ENCODE results near the gene CHL1. TPM values are rescaled to one million over a fixed set of nuclear protein-coding genes. Genes with fewer than 3 reads are reported as not detected.

CHL1 gene
- total RNA-seq, 2 experiments from 2014 or later = not detected

DNA sequence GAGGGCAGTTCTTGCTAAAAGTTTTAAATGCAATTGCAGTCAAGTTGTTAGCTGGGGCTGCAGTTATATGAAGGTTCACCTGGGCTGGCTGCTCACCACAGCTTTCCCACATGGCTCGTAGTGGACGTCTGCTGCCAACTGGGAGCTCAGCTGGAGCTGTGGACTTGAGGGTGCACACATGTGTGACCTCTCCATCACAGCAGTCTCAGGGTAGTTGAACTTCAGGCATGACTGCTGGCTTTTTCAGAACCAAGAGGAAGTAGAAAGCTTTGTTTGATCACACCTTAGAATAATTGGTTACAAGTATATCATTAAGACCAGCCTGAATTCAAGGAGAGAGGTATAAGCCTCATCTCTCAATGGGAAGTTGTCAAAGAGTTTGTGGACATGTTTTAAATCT, 74.1 kb downstream of the CHL1 start:
- POLR2A ChIA-PET = no interaction called here
- Mint-ChIP-seq H3K27ac (no peak overlapping the region), H3K27me3 (ENCODE audit: low read depth) (no peaks in the 10 kb centered on the region), H3K4me3 (no peak overlapping the region), H3K9me3 (ENCODE audit: insufficient read depth) (no peaks in the 10 kb centered on the region), H3K4me1 (ENCODE audit: low read depth) (no peaks in the 10 kb centered on the region), H3K36me3 (ENCODE audit: low read depth) (no peaks in the 10 kb centered on the region)
- DNase-seq (no peak), ATAC-seq (no peak)
- CTCF ChIA-PET = no interaction called here

DNA sequence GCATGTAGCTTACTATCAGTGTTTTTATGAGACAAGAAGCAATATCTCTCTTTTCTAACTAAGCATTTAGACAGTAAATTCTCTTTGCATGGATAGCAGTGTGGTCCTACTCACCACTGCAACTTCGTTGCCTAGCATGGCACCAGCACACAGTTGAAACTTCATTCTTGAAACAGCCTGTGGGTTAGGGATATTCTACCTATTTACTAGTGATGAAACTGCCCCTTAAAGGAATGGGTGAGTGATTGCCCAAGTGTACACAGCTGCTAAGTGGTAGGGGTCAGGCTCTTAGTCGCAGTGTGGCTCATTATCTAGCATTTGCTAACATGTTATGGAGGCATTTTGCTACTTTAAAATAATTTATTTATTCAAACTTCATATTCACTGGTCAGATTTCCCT, 78.4 kb downstream of the CHL1 start:
- Mint-ChIP-seq H3K9me3 (ENCODE audit: insufficient read depth) (no peaks in the 10 kb centered on the region), H3K4me1 (ENCODE audit: low read depth) (no peaks in the 10 kb centered on the region), H3K27me3 (ENCODE audit: low read depth) (no peaks in the 10 kb centered on the region), H3K4me3 (no peak overlapping the region), H3K36me3 (ENCODE audit: low read depth) (no peaks in the 10 kb centered on the region), H3K27ac (no peak overlapping the region)
- ATAC-seq = no peak
- no peak for DNase-seq
- POLR2A ChIA-PET = no interaction called here
- CTCF ChIA-PET = no interaction called here

DNA sequence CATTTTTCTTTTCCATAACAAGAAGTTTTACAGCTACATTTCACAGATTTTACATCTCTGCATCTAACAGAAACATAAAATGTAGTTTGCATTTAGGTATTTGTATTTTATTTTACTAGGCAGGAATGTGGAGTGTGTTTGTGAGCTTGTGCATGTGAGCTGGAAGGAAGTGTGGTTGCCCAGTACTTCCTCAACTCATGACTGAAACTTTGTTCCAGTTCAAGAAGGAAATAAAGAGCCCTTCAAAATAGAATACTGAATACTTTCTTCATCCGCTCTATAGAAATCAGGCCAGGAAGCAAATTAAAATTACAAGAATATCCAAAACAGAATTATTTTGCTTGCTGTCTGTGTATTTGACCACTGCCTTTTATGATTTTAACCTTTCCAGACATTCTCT, 81.3 kb downstream of the CHL1 start:
- DNase-seq = no peak
- Mint-ChIP-seq H3K36me3 (ENCODE audit: low read depth) (no peaks in the 10 kb centered on the region), H3K9me3 (ENCODE audit: insufficient read depth) (no peaks in the 10 kb centered on the region), H3K4me1 (ENCODE audit: low read depth) (no peaks in the 10 kb centered on the region), H3K27me3 (ENCODE audit: low read depth) (no peaks in the 10 kb centered on the region), H3K4me3 (no peak overlapping the region), H3K27ac (no peak overlapping the region)
- POLR2A ChIA-PET = no interaction called here
- CTCF ChIA-PET = no interaction called here
- ATAC-seq = no peak

DNA sequence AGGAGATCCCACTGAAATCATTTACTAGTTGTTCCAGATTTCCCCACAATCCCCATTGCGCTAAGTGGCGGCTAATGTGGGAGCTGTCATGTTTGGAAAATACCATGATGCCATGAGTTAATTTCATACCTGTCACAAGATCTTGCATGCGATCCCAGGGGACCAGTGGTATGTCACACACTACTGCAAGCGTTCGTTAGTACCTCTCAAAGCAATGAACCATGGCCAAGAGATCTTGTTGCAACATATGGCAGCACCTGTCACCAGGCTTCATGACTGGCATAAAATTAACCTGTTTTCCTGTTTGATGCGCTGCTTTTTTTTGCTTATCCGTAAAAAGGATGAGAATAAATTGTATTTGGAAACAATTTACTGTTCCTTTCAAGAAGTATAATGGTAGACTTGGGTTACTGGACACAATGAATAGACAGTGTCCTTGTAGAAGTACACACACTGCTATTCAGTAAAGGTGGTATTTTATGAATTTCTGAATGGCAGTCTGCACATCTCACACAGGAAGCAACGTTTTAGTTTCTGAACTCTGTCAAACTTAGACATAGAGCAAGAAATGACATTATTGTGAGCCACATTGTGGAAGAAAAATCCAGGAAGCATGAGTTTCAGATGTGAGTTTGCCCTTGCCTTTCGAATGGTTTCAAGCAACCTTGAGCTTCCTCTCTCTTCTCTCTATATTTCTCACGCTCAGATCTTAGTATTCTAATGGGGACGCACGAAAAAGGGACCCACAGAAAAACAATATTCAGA, 81.9 kb downstream of the CHL1 start:
- CTCF ChIA-PET = no interaction called here
- Mint-ChIP-seq H3K9me3 (ENCODE audit: insufficient read depth) (no peaks in the 10 kb centered on the region), H3K4me3 (no peak overlapping the region), H3K27ac (no peak overlapping the region), H3K36me3 (ENCODE audit: low read depth) (no peaks in the 10 kb centered on the region), H3K27me3 (ENCODE audit: low read depth) (no peaks in the 10 kb centered on the region), H3K4me1 (ENCODE audit: low read depth) (no peaks in the 10 kb centered on the region)
- no peak for DNase-seq
- POLR2A ChIA-PET = no interaction called here
- no peak for ATAC-seq

DNA sequence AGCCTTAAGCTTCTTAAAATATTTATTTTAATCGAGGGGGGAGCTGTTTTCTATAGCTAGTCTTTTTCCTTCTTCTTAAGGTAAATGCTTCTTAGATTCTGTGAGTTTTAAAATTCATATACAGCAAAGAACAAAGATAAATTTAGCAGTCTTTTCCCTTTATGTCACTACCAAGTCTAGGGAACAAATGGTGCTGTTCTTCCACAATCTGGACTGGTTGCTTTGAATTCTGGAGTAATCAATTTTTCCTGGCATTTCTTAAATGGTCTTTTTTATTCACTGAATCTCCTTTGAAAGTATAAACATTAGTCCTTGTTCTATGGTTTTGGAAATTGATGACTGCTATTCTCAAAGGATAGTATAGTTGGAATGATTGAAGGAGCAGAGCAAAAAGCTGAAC, 82.8 kb downstream of the CHL1 start:
- ATAC-seq (no peak), DNase-seq (no peak)
- no peaks in the 10 kb centered on the region for H3K4me1 Mint-ChIP-seq (ENCODE audit: low read depth)
- no peaks in the 10 kb centered on the region for H3K36me3 Mint-ChIP-seq (ENCODE audit: low read depth)
- H3K4me3 Mint-ChIP-seq = no peak overlapping the region
- POLR2A ChIA-PET = no interaction called here
- CTCF ChIA-PET = no interaction called here
- H3K27ac Mint-ChIP-seq = no peak overlapping the region
- H3K9me3 Mint-ChIP-seq (ENCODE audit: insufficient read depth) = no peaks in the 10 kb centered on the region
- H3K27me3 Mint-ChIP-seq (ENCODE audit: low read depth) = no peaks in the 10 kb centered on the region

DNA sequence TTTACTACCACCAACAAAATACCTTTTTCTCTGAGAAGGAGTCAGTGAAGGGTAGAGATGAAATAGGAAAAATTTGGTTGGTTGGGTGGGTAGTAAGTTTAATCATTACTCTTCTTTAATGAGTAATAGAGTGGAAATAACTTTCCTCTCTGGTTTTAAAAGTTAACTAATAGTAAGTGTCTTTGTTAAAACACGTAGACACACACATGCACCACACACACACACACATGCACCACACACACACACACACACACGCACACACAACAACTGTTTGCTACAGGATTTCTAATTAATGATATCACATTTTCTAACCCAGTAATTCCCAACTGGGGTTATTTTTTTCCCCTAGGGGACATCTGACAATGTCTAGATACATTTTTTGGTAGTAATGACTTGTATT, 84.1 kb downstream of the CHL1 start:
- CTCF ChIA-PET = no interaction called here
- H3K27me3 Mint-ChIP-seq (ENCODE audit: low read depth) = no peaks in the 10 kb centered on the region
- H3K9me3 Mint-ChIP-seq (ENCODE audit: insufficient read depth) = no peaks in the 10 kb centered on the region
- no peak overlapping the region for H3K4me3 Mint-ChIP-seq
- no peak overlapping the region for H3K27ac Mint-ChIP-seq
- no peaks in the 10 kb centered on the region for H3K36me3 Mint-ChIP-seq (ENCODE audit: low read depth)
- H3K4me1 Mint-ChIP-seq (ENCODE audit: low read depth) = no peaks in the 10 kb centered on the region
- DNase-seq (no peak), ATAC-seq (no peak)
- POLR2A ChIA-PET = no interaction called here

DNA sequence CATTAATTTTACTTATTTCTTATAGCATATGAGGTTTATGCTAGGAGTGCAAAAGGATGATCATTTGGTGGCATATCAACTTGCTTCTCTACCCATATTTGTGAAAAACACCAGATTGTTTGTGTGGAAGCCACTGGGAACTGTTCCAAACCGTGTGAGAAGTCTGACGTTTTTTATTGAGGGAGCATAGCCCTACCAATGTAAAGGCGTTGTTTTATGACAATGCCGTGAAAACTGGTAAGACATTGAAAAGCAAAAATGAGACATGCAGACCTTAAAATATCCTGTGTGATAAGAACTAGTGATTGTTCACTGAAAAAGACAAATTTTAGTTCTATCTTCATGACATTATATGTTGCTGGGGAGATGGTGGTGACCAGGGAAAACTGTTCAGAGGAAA, 87.8 kb downstream of the CHL1 start:
- no peak for DNase-seq
- Mint-ChIP-seq H3K9me3 (ENCODE audit: insufficient read depth) (no peaks in the 10 kb centered on the region), H3K27me3 (ENCODE audit: low read depth) (no peaks in the 10 kb centered on the region), H3K4me3 (no peak overlapping the region), H3K36me3 (ENCODE audit: low read depth) (no peaks in the 10 kb centered on the region), H3K27ac (no peak overlapping the region), H3K4me1 (ENCODE audit: low read depth) (no peaks in the 10 kb centered on the region)
- ATAC-seq = no peak
- CTCF ChIA-PET = no interaction called here
- POLR2A ChIA-PET = no interaction called here

DNA sequence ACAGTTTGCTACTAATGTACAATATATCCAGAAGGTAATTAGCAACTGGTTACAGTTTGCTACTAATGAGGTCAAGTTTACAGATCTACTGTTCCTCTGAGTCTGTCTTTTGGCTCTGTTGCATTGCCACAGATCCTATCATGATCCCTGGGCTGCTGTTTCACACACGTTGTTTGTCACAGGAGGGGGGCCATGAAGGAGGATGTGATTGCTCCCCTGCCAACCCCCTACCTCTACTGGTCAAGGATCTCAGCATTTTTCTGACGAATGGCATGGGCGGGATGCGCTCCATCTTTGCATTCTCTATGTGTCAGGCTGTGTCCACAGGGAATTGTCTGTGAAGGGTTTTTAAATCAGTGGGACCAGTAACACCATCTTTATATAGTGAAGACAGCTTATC, 91.9 kb downstream of the CHL1 start:
- Mint-ChIP-seq H3K27me3 (ENCODE audit: low read depth) (no peaks in the 10 kb centered on the region), H3K36me3 (ENCODE audit: low read depth) (no peaks in the 10 kb centered on the region), H3K27ac (no peak overlapping the region), H3K9me3 (ENCODE audit: insufficient read depth) (no peaks in the 10 kb centered on the region), H3K4me3 (no peak overlapping the region), H3K4me1 (ENCODE audit: low read depth) (no peaks in the 10 kb centered on the region)
- ATAC-seq (no peak), DNase-seq (no peak)
- CTCF ChIA-PET = no interaction called here
- POLR2A ChIA-PET = no interaction called here

DNA sequence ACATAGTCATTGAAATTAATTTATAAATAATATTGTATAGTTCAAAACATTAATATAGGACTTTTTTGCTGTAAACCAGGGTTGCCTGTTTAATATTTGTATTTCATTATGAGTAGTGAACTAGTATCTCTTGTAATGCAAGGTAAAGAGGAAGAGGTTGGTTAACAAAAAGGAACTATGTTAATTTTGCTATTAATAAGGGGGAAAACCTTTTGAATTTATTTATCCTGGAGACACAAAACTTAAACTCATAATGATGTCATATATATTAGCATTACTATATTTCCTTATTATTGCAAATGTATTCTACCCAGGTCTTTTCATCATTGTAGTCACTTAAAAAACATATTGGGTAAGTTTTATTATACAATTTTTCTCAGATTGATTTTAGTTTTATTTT, 94.5 kb downstream of the CHL1 start:
- H3K4me3 Mint-ChIP-seq = no peak overlapping the region
- no peaks in the 10 kb centered on the region for H3K36me3 Mint-ChIP-seq (ENCODE audit: low read depth)
- H3K27me3 Mint-ChIP-seq (ENCODE audit: low read depth) = no peaks in the 10 kb centered on the region
- ChIA-PET POLR2A (no interaction called here), CTCF (no interaction called here)
- H3K9me3 Mint-ChIP-seq (ENCODE audit: insufficient read depth) = no peaks in the 10 kb centered on the region
- no peaks in the 10 kb centered on the region for H3K4me1 Mint-ChIP-seq (ENCODE audit: low read depth)
- H3K27ac Mint-ChIP-seq = no peak overlapping the region
- ATAC-seq (no peak), DNase-seq (no peak)

DNA sequence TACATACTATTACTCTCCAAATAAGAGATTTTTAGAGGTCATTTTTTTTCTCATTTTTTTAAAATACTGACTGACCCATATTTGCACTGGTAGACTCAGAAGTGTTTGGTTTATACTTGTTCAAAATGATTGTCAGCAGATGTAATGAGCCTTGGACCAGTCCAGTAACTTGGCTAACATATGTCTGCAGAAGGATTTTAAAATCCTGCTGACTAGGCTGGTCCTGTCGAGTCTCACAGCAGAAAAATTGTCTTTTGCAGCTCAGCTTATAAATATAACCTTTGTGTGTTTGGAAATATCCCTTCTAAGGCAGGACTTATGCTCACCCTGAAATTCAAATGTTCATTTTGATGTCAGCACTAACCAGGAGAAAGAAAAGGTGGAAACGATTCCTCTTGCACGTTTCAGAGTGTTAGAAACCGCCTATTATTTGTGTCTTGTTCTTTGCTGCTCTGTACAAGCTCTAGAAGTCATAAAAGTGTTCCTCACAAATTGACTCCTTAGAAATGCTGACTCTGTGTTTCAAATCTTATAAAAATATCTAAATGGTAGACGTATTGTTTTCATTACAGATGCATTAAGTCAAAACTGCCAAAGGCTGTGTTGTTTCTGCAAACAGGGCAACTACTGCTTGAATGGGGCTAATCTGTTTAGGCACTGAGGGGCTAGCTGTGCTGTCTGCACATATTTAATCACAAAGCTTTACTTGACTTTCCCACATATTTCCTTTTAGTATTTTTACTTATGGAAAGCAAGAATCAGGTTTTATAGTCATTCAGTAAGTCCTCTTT, 95.3 kb downstream of the CHL1 start:
- ChIA-PET CTCF (no interaction called here), POLR2A (no interaction called here)
- DNase-seq (no peak), ATAC-seq (no peak)
- peaks cover 6% of the 10 kb centered on the region for H3K9me3 Mint-ChIP-seq (ENCODE audit: insufficient read depth)
- H3K4me1 Mint-ChIP-seq (ENCODE audit: low read depth) = no peaks in the 10 kb centered on the region
- no peaks in the 10 kb centered on the region for H3K27me3 Mint-ChIP-seq (ENCODE audit: low read depth)
- no peak overlapping the region for H3K27ac Mint-ChIP-seq
- H3K4me3 Mint-ChIP-seq = no peak overlapping the region
- H3K36me3 Mint-ChIP-seq (ENCODE audit: low read depth) = no peaks in the 10 kb centered on the region

DNA sequence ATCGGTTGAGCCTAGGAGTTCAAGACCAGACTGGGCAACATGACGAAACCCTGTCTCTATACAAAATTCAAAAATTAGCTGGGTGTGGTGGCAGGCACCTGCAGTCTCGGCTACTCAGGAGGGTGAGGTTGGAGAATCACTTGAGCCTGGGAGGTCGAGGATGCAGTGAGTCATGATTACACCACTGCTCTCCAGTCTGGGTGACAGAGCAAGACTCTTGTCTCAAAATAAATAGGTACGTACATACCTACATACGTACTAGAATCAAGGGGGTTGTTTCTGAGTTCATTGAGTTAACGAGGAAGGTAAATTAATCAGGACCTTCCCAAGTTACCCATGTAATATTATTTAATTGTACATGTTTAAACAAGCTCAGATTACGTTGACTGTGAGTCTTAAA, 97.5 kb downstream of the CHL1 start:
- no peaks in the 10 kb centered on the region for H3K36me3 Mint-ChIP-seq (ENCODE audit: low read depth)

DNA sequence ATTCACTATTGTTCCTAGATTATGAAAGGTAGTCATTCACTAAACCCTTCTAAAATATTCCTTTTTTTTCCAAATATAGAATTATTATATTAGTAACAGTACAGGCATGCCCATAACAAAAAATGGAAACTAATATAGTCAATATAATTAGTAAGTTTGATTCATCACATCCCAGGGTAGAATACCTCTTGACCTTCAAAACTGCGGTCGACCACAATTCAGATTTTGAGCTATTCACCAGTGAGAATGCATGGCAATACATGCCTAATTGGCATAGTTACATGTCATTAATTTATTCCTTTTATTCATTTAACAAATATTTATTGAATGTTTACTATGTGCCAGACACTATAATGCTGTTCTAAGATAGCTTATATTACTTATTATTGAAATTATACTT, 98.0 kb downstream of the CHL1 start:
- Mint-ChIP-seq H3K4me1 (ENCODE audit: low read depth) (no peaks in the 10 kb centered on the region), H3K27me3 (ENCODE audit: low read depth) (no peaks in the 10 kb centered on the region), H3K36me3 (ENCODE audit: low read depth) (no peaks in the 10 kb centered on the region), H3K4me3 (no peak overlapping the region), H3K9me3 (ENCODE audit: insufficient read depth) (peaks cover 6% of the 10 kb centered on the region), H3K27ac (no peak overlapping the region)
- DNase-seq = no peak
- ChIA-PET CTCF (no interaction called here), POLR2A (no interaction called here)
- ATAC-seq = no peak

More for the DNA sequence above, 97.5 kb downstream of the CHL1 start:
- no peaks in the 10 kb centered on the region for H3K27me3 Mint-ChIP-seq (ENCODE audit: low read depth)
- ChIA-PET POLR2A (no interaction called here), CTCF (no interaction called here)
- ATAC-seq (no peak), DNase-seq (no peak)
- H3K27ac Mint-ChIP-seq = no peak overlapping the region
- H3K9me3 Mint-ChIP-seq (ENCODE audit: insufficient read depth) = peaks cover 6% of the 10 kb centered on the region
- H3K4me3 Mint-ChIP-seq = no peak overlapping the region
- no peaks in the 10 kb centered on the region for H3K4me1 Mint-ChIP-seq (ENCODE audit: low read depth)

DNA sequence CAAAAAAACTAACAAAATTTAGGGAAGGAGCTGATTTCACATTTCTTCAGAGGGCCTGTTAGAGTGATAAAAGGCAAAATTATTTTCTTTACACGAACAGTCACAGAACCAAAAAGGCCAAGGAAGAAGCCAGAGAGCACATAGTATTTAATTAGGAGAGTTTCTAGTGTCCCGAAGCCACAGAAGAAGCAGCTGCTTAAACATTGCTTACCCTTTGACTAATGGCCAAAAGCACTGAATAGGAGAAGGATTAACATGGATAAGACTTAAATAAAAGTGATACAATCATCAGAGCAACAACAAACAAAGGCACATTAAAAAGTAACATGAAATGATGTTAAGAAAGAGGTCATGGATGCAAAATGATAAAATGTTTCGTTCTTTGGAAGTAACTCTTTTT, 98.6 kb downstream of the CHL1 start:
- ATAC-seq (no peak), DNase-seq (no peak)
- H3K27ac Mint-ChIP-seq = no peak overlapping the region
- no peaks in the 10 kb centered on the region for H3K36me3 Mint-ChIP-seq (ENCODE audit: low read depth)
- H3K4me1 Mint-ChIP-seq (ENCODE audit: low read depth) = no peaks in the 10 kb centered on the region
- H3K27me3 Mint-ChIP-seq (ENCODE audit: low read depth) = no peaks in the 10 kb centered on the region
- H3K9me3 Mint-ChIP-seq (ENCODE audit: insufficient read depth) = peaks cover 6% of the 10 kb centered on the region
- H3K4me3 Mint-ChIP-seq = no peak overlapping the region
- CTCF ChIA-PET = no interaction called here
- POLR2A ChIA-PET = no interaction called here
